ENCODE results near the gene TGFB2. TPM values are rescaled to one million over a fixed set of nuclear protein-coding genes. Genes with fewer than 3 reads are reported as not detected.

The TGFB2 gene
- polyA plus RNA-seq, 1 donor from 2014 or later, result 0.10 TPM

- Histone ChIP-seq H3K9me2 (ENCODE audit: insufficient read depth, low read length) (no peaks in the 10 kb centered on the region), H3K36me3 (ENCODE audit: insufficient read depth, low read length) (no peaks in the 10 kb centered on the region), H3K9me3 (ENCODE audit: low read length) (no peaks in the 10 kb centered on the region), H3K27me3 (ENCODE audit: insufficient read depth, low read depth, low read length) (no peaks in the 10 kb centered on the region), H3K27ac (ENCODE audit: low read length) (no peak overlapping the region), H3K79me2 (replicated peaks; ENCODE audit: insufficient read depth, low read length) (no peaks in the 10 kb centered on the region), H3K4me3 (ENCODE audit: low read length) (no peak overlapping the region), H4K20me1 (ENCODE audit: insufficient read depth) (no peaks in the 10 kb centered on the region), H2AFZ (ENCODE audit: low read depth, low read length) (no peak overlapping the region), H3K4me2 (ENCODE audit: low read length) (no peak overlapping the region), H3K9ac (ENCODE audit: low read length) (no peak overlapping the region), H3F3A (ENCODE audit: insufficient read depth, low read length, poor library complexity, severe bottlenecking) (no peaks in the 10 kb centered on the region)
- TF ChIP-seq TAF1 (IDR thresholded peaks at IDR 0.05; ENCODE audit: low read depth), result no peak
- TF ChIP-seq RAD21 (conservative IDR thresholded peaks at IDR 0.05), result no peak
- TF ChIP-seq, protein P1, sequence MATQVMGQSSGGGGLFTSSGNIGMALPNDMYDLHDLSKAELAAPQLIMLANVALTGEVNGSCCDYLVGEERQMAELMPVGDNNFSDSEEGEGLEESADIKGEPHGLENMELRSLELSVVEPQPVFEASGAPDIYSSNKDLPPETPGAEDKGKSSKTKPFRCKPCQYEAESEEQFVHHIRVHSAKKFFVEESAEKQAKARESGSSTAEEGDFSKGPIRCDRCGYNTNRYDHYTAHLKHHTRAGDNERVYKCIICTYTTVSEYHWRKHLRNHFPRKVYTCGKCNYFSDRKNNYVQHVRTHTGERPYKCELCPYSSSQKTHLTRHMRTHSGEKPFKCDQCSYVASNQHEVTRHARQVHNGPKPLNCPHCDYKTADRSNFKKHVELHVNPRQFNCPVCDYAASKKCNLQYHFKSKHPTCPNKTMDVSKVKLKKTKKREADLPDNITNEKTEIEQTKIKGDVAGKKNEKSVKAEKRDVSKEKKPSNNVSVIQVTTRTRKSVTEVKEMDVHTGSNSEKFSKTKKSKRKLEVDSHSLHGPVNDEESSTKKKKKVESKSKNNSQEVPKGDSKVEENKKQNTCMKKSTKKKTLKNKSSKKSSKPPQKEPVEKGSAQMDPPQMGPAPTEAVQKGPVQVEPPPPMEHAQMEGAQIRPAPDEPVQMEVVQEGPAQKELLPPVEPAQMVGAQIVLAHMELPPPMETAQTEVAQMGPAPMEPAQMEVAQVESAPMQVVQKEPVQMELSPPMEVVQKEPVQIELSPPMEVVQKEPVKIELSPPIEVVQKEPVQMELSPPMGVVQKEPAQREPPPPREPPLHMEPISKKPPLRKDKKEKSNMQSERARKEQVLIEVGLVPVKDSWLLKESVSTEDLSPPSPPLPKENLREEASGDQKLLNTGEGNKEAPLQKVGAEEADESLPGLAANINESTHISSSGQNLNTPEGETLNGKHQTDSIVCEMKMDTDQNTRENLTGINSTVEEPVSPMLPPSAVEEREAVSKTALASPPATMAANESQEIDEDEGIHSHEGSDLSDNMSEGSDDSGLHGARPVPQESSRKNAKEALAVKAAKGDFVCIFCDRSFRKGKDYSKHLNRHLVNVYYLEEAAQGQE (IDR thresholded peaks at IDR 0.05; ENCODE audit: borderline replicate concordance), result no peak
Observed at GRCh38 chr1:218407630-218408029, 62.5 kb downstream of the TGFB2 start.

GRCh38 chr1:218408135-218408534 lies 63.0 kb downstream of the TGFB2 start:
- Histone ChIP-seq H3F3A (ENCODE audit: insufficient read depth, low read length, poor library complexity, severe bottlenecking) (no peaks in the 10 kb centered on the region), H3K4me2 (ENCODE audit: low read length) (no peak overlapping the region), H3K4me3 (ENCODE audit: low read length) (no peak overlapping the region), H3K79me2 (replicated peaks; ENCODE audit: insufficient read depth, low read length) (no peaks in the 10 kb centered on the region), H2AFZ (ENCODE audit: low read depth, low read length) (no peak overlapping the region), H4K20me1 (ENCODE audit: insufficient read depth) (no peaks in the 10 kb centered on the region), H3K27ac (ENCODE audit: low read length) (no peak overlapping the region), H3K9me2 (ENCODE audit: insufficient read depth, low read length) (no peaks in the 10 kb centered on the region), H3K27me3 (ENCODE audit: insufficient read depth, low read depth, low read length) (no peaks in the 10 kb centered on the region), H3K36me3 (ENCODE audit: insufficient read depth, low read length) (no peaks in the 10 kb centered on the region), H3K9me3 (ENCODE audit: low read length) (no peaks in the 10 kb centered on the region), H3K9ac (ENCODE audit: low read length) (no peak overlapping the region)
- no peak for TF ChIP-seq MXI1 (conservative IDR thresholded peaks at IDR 0.05; ENCODE audit: poor library complexity, severe bottlenecking)
- TF ChIP-seq EZH2 (IDR thresholded peaks at IDR 0.05; ENCODE audit: borderline replicate concordance, insufficient read depth, low read length, poor library complexity, severe bottlenecking), result no peak
- TF ChIP-seq, protein P2, sequence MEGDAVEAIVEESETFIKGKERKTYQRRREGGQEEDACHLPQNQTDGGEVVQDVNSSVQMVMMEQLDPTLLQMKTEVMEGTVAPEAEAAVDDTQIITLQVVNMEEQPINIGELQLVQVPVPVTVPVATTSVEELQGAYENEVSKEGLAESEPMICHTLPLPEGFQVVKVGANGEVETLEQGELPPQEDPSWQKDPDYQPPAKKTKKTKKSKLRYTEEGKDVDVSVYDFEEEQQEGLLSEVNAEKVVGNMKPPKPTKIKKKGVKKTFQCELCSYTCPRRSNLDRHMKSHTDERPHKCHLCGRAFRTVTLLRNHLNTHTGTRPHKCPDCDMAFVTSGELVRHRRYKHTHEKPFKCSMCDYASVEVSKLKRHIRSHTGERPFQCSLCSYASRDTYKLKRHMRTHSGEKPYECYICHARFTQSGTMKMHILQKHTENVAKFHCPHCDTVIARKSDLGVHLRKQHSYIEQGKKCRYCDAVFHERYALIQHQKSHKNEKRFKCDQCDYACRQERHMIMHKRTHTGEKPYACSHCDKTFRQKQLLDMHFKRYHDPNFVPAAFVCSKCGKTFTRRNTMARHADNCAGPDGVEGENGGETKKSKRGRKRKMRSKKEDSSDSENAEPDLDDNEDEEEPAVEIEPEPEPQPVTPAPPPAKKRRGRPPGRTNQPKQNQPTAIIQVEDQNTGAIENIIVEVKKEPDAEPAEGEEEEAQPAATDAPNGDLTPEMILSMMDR (IDR thresholded peaks at IDR 0.05; ENCODE audit: poor library complexity, severe bottlenecking), result no peak

GRCh38 chr1:218408942-218409341 lies 63.8 kb downstream of the TGFB2 start:
- TF ChIP-seq MXI1 (conservative IDR thresholded peaks at IDR 0.05; ENCODE audit: poor library complexity, severe bottlenecking) (no peak), EP300 (conservative IDR thresholded peaks at IDR 0.05; ENCODE audit: poor library complexity, severe bottlenecking) (no peak)
- TF ChIP-seq, protein P1 (IDR thresholded peaks at IDR 0.05; ENCODE audit: borderline replicate concordance), result no peak
- no peak overlapping the region for H3K4me2 ChIP-seq (ENCODE audit: low read length)

More at GRCh38 chr1:218408942-218409341, 63.8 kb downstream of the TGFB2 start:
- Histone ChIP-seq H3K9me2 (ENCODE audit: insufficient read depth, low read length) (no peaks in the 10 kb centered on the region), H3K27ac (ENCODE audit: low read length) (no peak overlapping the region), H3K79me2 (replicated peaks; ENCODE audit: insufficient read depth, low read length) (no peaks in the 10 kb centered on the region), H3K27me3 (ENCODE audit: insufficient read depth, low read depth, low read length) (no peaks in the 10 kb centered on the region), H3K4me3 (ENCODE audit: low read length) (no peak overlapping the region), H2AFZ (ENCODE audit: low read depth, low read length) (no peak overlapping the region), H3K9me3 (ENCODE audit: low read length) (no peaks in the 10 kb centered on the region), H3F3A (ENCODE audit: insufficient read depth, low read length, poor library complexity, severe bottlenecking) (no peaks in the 10 kb centered on the region), H3K36me3 (ENCODE audit: insufficient read depth, low read length) (no peaks in the 10 kb centered on the region), H4K20me1 (ENCODE audit: insufficient read depth) (no peaks in the 10 kb centered on the region), H3K9ac (ENCODE audit: low read length) (no peak overlapping the region)

All from neural cell (in vitro differentiated cells).